Nephron progenitor cell (in vitro differentiated cells): ENCODE measurements around the gene CRB2.
A peak's percentile ranks its signal among the peaks of the same experiment; 100 is the strongest.

ENCODE experiments used
- DNase-seq: peaks from one replicate; pipeline ENCODE4 v3.0.0; 2021
- H3K27ac Mint-ChIP-seq: 2 replicates; pipeline ENCODE4 v1.8.0; 2021; ENCODE audit warnings: mild to moderate bottlenecking, moderate library complexity, mixed read lengths
- H3K27me3 Mint-ChIP-seq: 2 replicates; pipeline ENCODE4 v1.8.0; 2021; ENCODE audit warnings: mild to moderate bottlenecking, low read depth, mixed read lengths; ENCODE audit not compliant: poor library complexity
- H3K36me3 Mint-ChIP-seq: 2 replicates; pipeline ENCODE4 v1.8.0; 2021; ENCODE audit warnings: low read depth, mixed read lengths
- H3K4me1 Mint-ChIP-seq: 2 replicates; pipeline ENCODE4 v1.8.0; 2021; ENCODE audit warnings: mixed read lengths
- H3K4me3 Mint-ChIP-seq: 2 replicates; pipeline ENCODE4 v1.8.0; 2021; ENCODE audit warnings: mild to moderate bottlenecking, moderate library complexity, mixed read lengths
- H3K9me3 Mint-ChIP-seq: 2 replicates; pipeline ENCODE4 v1.8.0; 2021; ENCODE audit warnings: mild to moderate bottlenecking, moderate library complexity, mixed read lengths
- TF ChIP-seq, protein P1 (sequence below): fragments of 200-600 bp; sonication (generic); IDR thresholded peaks from 2 replicates; pipeline ENCODE4 v1.5.0; 2021; ENCODE audit warnings: antibody characterized with exemption

The CRB2 gene

GRCh38 chr9:123407217-123407851 is 51.3 kb downstream of the CRB2 start:
- H3K36me3 Mint-ChIP-seq, result no peaks in the 10 kb centered on the region
- TF ChIP-seq, protein P1, sequence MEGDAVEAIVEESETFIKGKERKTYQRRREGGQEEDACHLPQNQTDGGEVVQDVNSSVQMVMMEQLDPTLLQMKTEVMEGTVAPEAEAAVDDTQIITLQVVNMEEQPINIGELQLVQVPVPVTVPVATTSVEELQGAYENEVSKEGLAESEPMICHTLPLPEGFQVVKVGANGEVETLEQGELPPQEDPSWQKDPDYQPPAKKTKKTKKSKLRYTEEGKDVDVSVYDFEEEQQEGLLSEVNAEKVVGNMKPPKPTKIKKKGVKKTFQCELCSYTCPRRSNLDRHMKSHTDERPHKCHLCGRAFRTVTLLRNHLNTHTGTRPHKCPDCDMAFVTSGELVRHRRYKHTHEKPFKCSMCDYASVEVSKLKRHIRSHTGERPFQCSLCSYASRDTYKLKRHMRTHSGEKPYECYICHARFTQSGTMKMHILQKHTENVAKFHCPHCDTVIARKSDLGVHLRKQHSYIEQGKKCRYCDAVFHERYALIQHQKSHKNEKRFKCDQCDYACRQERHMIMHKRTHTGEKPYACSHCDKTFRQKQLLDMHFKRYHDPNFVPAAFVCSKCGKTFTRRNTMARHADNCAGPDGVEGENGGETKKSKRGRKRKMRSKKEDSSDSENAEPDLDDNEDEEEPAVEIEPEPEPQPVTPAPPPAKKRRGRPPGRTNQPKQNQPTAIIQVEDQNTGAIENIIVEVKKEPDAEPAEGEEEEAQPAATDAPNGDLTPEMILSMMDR, result no peak
- peak overlapping the region; percentile 47 for H3K27ac Mint-ChIP-seq
- no peak overlapping the region for H3K4me3 Mint-ChIP-seq
- no peak for DNase-seq
- peaks cover 40% of the 10 kb centered on the region for H3K4me1 Mint-ChIP-seq
- H3K27me3 Mint-ChIP-seq, result no peaks in the 10 kb centered on the region
- H3K9me3 Mint-ChIP-seq, result no peaks in the 10 kb centered on the region

DNA sequence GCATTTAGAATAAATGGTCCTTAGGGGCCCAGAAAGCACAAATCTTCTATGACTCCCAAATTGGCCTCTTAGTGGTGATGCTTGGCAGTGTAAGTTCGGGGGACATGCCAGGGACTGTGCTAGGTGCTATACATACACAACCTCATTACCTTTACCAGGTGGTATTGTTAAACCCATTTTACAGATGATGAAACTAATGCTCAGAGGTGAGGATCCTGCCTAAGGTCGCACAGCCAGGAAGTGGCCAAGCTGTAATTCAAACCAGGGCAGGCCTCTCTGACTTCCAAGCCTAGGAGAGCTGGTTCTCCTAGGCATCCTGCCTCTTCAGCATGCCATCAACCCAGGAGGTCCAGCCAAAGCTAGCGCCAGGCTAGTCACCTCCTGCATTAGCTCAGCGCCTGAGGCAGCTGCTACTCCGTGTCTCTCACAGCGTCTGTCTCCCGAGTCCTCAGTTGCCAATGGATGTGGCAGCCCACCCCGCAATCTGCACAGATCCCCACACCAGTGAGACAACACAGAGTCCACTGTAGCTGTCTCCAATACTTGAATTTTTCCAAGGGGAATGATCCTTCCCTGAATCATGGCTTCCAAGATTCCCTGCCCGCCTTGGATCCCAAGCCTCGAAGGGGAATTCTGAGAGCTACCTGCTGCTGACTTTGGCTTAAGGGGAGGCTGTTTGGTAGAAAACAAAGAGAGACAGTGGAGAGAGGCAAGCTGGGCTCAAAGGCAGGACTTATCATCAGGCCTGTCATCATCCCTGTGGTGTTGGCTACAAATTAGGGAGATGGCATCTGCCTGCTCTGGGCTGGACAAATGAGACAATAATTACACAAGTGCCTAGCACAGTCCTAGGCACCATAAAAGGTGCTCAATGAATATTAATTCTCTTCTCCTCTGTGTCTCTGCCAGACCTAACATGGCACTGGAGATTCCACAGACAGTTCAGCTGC is 52.6 kb downstream of the CRB2 start:
- DNase-seq, result no peak
- H3K36me3 Mint-ChIP-seq, result no peaks in the 10 kb centered on the region
- peak overlapping the region; percentile 55 for H3K27ac Mint-ChIP-seq
- TF ChIP-seq, protein P1, result no peak
- H3K9me3 Mint-ChIP-seq, result no peaks in the 10 kb centered on the region
- no peak overlapping the region for H3K4me3 Mint-ChIP-seq
- peaks cover 28% of the 10 kb centered on the region for H3K4me1 Mint-ChIP-seq
- H3K27me3 Mint-ChIP-seq, result no peaks in the 10 kb centered on the region

GRCh38 chr9:123410281-123410910 is 54.4 kb downstream of the CRB2 start:
- DNase-seq, result no peak
- Mint-ChIP-seq H3K27me3 (no peaks in the 10 kb centered on the region), H3K4me3 (no peak overlapping the region), H3K9me3 (no peaks in the 10 kb centered on the region), H3K36me3 (no peaks in the 10 kb centered on the region), H3K27ac (no peak overlapping the region), H3K4me1 (peaks cover 45% of the 10 kb centered on the region)
- TF ChIP-seq, protein P1, result no peak

DNA sequence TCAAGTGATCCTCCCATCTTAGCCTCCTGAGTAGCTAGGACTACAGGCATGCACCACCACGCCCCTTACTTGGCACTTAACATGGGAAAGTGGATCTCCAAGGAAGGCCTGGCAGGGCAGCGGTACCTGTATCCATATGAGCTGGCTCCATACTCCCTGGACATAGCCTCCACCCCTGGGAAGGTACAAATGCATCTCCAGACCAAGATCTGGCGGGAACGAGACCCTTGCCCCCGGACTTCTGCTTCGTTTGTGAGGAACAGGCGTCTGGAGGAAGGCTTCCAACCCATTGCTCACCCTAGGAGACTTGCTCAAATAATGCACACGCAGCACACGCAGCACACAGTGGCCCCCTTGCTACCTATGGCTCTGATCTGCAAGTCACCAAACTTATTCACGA is 55.2 kb downstream of the CRB2 start:
- Mint-ChIP-seq H3K36me3 (no peaks in the 10 kb centered on the region), H3K27ac (no peak overlapping the region), H3K9me3 (no peaks in the 10 kb centered on the region), H3K27me3 (no peaks in the 10 kb centered on the region), H3K4me1 (peaks cover 50% of the 10 kb centered on the region), H3K4me3 (no peak overlapping the region)
- TF ChIP-seq, protein P1, result no peak
- no peak for DNase-seq

DNA sequence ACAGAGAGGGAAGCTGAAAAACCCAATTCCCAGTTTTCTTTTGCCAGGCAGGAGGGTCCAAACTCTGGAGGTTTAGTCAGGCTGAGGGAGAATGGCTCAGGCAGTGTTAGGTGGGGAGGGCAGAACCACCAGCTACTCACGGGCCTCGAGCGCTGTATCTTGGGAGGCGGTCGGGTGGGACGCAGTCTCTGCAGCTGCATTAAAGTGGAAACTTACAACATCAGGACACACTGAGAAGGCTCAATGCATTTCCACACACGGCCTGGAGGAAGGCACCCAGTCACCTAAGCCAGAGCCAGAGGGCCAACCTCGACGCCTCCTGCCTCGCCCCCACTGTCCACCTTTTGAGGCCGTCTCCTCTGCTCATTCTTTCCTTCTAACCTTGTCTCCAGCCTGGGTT is 55.6 kb downstream of the CRB2 start:
- no peak overlapping the region for H3K4me3 Mint-ChIP-seq
- no peak for DNase-seq

More for the DNA sequence above, 55.6 kb downstream of the CRB2 start:
- Mint-ChIP-seq H3K27me3 (no peaks in the 10 kb centered on the region), H3K36me3 (no peaks in the 10 kb centered on the region), H3K4me1 (peaks cover 50% of the 10 kb centered on the region), H3K27ac (no peak overlapping the region), H3K9me3 (no peaks in the 10 kb centered on the region)
- TF ChIP-seq, protein P1, result no peak
